HG03060 (cell line): ENCODE measurements around the gene SLCO2B1.

Experiments
- ATAC-seq: cut with Tn5 transposase; IDR thresholded peaks from one replicate; pipeline ENCODE4 v1.9.1; 2021; ENCODE audit warnings: low read depth, moderate number of reproducible peaks; ENCODE audit not compliant: unreplicated experiment

Gene SLCO2B1

GRCh38 chr11:75191330-75191717 is 40.4 kb downstream of the SLCO2B1 start:
- no peak for ATAC-seq

- no peak for ATAC-seq
These were observed 42.4 kb downstream of the SLCO2B1 start for GRCh38 chr11:75193271-75193670.

- no peak for ATAC-seq
These were observed 42.8 kb downstream of the SLCO2B1 start for GRCh38 chr11:75193711-75194110.

GRCh38 chr11:75194147-75194546 is 43.2 kb downstream of the SLCO2B1 start:
- no peak for ATAC-seq

- no peak for ATAC-seq
These were observed 44.5 kb downstream of the SLCO2B1 start for GRCh38 chr11:75195167-75195962.

GRCh38 chr11:75196426-75196825 is 45.5 kb downstream of the SLCO2B1 start:
- ATAC-seq, result no peak

GRCh38 chr11:75197512-75198277 is 46.8 kb downstream of the SLCO2B1 start:
- no peak for ATAC-seq

GRCh38 chr11:75198278-75198973 is 47.5 kb downstream of the SLCO2B1 start:
- no peak for ATAC-seq

- no peak for ATAC-seq
These were observed 48.6 kb downstream of the SLCO2B1 start for GRCh38 chr11:75199412-75199955.

GRCh38 chr11:75200051-75200450 is 49.1 kb downstream of the SLCO2B1 start:
- ATAC-seq, result no peak

GRCh38 chr11:75200531-75200930 is 49.6 kb downstream of the SLCO2B1 start:
- no peak for ATAC-seq

- ATAC-seq, result no peak
These were observed 50.9 kb downstream of the SLCO2B1 start for GRCh38 chr11:75201771-75202170.

- ATAC-seq, result no peak
These were observed 51.3 kb downstream of the SLCO2B1 start for GRCh38 chr11:75202195-75202594.

GRCh38 chr11:75203138-75203537 is 52.2 kb downstream of the SLCO2B1 start:
- no peak for ATAC-seq

- ATAC-seq, result no peak
These were observed 52.7 kb downstream of the SLCO2B1 start for GRCh38 chr11:75203641-75204011.

- no peak for ATAC-seq
These were observed 53.2 kb downstream of the SLCO2B1 start for GRCh38 chr11:75204012-75204674.

GRCh38 chr11:75204685-75205563 is 54.0 kb downstream of the SLCO2B1 start:
- ATAC-seq, result no peak

- no peak for ATAC-seq
These were observed 54.7 kb downstream of the SLCO2B1 start for GRCh38 chr11:75205564-75206020.

- ATAC-seq, result no peak
These were observed 57.5 kb downstream of the SLCO2B1 start for GRCh38 chr11:75208446-75208845.
